Measurements from ENCODE around the gene CSNK1E.

Gene CSNK1E

DNA sequence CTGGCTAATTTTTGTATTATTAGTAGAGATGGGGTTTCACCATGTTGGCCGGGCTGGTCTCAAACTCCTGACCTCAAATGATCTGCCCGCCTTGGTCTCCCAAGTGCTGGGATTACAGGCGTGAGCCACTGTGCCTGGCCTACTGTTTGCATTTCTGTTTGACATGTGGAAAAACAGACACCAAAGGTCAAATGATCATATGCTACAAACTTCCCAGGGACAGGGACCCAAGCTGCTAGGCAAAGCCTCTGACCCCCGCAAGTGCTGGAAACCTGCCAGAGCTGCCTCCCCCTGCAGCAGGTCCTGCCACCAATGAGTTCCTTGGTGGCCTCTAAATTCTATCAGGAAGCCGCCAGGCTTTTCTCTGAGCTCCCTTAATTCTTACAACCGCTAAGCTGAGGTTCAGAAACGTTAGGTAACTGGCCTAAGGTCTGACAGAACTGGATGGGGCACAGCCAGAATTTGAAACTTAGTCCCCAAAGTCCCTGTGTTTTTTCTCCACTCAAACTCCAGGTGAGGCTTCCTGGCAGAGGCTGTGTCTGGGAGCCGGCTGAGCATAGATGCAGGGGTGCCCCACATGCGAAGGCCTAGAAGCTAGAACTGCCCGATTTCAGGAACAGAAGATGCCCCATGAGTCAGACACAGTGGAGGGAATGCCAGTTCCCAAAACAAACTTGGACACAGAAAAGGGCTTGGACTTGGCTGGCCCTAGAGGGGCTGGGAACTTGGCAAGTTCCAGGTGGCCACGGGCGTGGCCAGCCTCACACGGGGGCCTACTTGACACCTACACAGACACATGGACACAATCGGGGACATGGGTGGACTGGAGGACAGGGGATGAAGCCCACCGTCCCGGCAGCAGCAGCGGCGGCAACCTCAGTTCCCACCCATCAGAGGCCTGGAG lies 7.4 kb downstream of the CSNK1E start:
- H3K9ac ChIP-seq (ENCODE audit: low read length): peak overlapping the region; percentile 11; the same call in 1 of the 2 replicates
- H4K20me1 ChIP-seq (ENCODE audit: insufficient read depth, low read length): peaks cover 67% of the 10 kb centered on the region
- TF ChIP-seq EZH2phosphoT487 (IDR thresholded peaks at IDR 0.05; ENCODE audit: low read depth): no peak
- TF ChIP-seq, protein P1, sequence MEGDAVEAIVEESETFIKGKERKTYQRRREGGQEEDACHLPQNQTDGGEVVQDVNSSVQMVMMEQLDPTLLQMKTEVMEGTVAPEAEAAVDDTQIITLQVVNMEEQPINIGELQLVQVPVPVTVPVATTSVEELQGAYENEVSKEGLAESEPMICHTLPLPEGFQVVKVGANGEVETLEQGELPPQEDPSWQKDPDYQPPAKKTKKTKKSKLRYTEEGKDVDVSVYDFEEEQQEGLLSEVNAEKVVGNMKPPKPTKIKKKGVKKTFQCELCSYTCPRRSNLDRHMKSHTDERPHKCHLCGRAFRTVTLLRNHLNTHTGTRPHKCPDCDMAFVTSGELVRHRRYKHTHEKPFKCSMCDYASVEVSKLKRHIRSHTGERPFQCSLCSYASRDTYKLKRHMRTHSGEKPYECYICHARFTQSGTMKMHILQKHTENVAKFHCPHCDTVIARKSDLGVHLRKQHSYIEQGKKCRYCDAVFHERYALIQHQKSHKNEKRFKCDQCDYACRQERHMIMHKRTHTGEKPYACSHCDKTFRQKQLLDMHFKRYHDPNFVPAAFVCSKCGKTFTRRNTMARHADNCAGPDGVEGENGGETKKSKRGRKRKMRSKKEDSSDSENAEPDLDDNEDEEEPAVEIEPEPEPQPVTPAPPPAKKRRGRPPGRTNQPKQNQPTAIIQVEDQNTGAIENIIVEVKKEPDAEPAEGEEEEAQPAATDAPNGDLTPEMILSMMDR (IDR thresholded peaks at IDR 0.05; ENCODE audit: low read depth, low read length): no peak
- H2AFZ ChIP-seq (ENCODE audit: low read depth, low read length): no peak overlapping the region
- peaks cover 84% of the 10 kb centered on the region for H3K79me2 ChIP-seq (ENCODE audit: low read length)
- H3K4me3 ChIP-seq (ENCODE audit: low read length): peak overlapping the region; percentile 4; the same call in 1 of the 2 replicates
- H3K4me1 ChIP-seq (ENCODE audit: low read length): peaks cover 99% of the 10 kb centered on the region
- peaks cover 50% of the 10 kb centered on the region for H3K36me3 ChIP-seq (replicated peaks; ENCODE audit: low read depth, low read length)
- H3K4me2 ChIP-seq (ENCODE audit: low read length): peak overlapping the region; percentile 68
- peak overlapping the region; percentile 94 for H3K27ac ChIP-seq (ENCODE audit: low read length)
- H3K27me3 ChIP-seq (ENCODE audit: low read depth, low read length): no peaks in the 10 kb centered on the region
- H3K9me3 ChIP-seq (ENCODE audit: insufficient read depth, low read length): no peaks in the 10 kb centered on the region

DNA sequence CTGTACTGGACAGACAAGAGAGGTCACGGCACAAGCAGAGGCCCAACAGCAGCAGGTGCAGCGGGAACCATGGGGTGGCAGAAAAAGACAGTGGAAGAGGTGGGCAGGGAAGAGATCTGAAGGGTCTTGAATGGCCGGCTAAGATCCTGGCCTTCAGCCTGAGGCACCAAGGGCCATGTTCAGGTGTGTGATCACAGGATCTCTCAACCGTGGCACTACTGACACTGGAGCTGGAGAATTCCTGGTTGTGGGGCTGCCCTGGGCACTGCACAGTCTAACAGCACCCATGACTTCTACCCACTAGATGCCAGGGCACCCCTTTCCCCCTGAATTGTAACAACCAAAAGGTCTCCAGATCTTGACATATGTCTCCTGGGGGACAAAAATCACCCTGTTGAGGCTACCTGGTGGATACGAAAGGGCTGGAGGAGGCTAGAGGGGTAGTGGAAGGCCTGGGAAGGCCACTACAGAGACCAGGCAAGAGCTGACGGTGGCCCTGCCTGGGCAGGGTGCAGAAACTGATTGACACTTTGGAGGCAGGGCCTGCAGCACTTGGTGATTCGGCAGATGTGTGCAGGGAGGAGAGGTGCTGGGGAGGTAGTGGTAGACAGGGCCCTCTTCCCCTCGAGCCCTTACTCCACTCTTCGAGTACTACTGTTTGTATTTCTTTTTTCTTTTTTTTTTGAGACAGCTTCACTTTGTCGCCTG lies 8.3 kb downstream of the CSNK1E start:
- H3K9me3 ChIP-seq (ENCODE audit: insufficient read depth, low read length): no peaks in the 10 kb centered on the region
- H2AFZ ChIP-seq (ENCODE audit: low read depth, low read length): no peak overlapping the region
- H3K27ac ChIP-seq (ENCODE audit: low read length): peak overlapping the region; percentile 94
- H4K20me1 ChIP-seq (ENCODE audit: insufficient read depth, low read length): peaks cover 66% of the 10 kb centered on the region
- H3K36me3 ChIP-seq (replicated peaks; ENCODE audit: low read depth, low read length): peaks cover 55% of the 10 kb centered on the region
- H3K4me3 ChIP-seq (ENCODE audit: low read length): peak overlapping the region; percentile 7; the same call in 1 of the 2 replicates
- H3K4me2 ChIP-seq (ENCODE audit: low read length): peak overlapping the region; percentile 68
- H3K4me1 ChIP-seq (ENCODE audit: low read length): peaks cover 99% of the 10 kb centered on the region
- no peak for TF ChIP-seq EZH2phosphoT487 (IDR thresholded peaks at IDR 0.05; ENCODE audit: low read depth)
- TF ChIP-seq, protein P1 (IDR thresholded peaks at IDR 0.05; ENCODE audit: low read depth, low read length): no peak
- H3K9ac ChIP-seq (ENCODE audit: low read length): peak overlapping the region; percentile 26; the same call in 1 of the 2 replicates
- H3K79me2 ChIP-seq (ENCODE audit: low read length): peaks cover 84% of the 10 kb centered on the region
- H3K27me3 ChIP-seq (ENCODE audit: low read depth, low read length): no peaks in the 10 kb centered on the region

DNA sequence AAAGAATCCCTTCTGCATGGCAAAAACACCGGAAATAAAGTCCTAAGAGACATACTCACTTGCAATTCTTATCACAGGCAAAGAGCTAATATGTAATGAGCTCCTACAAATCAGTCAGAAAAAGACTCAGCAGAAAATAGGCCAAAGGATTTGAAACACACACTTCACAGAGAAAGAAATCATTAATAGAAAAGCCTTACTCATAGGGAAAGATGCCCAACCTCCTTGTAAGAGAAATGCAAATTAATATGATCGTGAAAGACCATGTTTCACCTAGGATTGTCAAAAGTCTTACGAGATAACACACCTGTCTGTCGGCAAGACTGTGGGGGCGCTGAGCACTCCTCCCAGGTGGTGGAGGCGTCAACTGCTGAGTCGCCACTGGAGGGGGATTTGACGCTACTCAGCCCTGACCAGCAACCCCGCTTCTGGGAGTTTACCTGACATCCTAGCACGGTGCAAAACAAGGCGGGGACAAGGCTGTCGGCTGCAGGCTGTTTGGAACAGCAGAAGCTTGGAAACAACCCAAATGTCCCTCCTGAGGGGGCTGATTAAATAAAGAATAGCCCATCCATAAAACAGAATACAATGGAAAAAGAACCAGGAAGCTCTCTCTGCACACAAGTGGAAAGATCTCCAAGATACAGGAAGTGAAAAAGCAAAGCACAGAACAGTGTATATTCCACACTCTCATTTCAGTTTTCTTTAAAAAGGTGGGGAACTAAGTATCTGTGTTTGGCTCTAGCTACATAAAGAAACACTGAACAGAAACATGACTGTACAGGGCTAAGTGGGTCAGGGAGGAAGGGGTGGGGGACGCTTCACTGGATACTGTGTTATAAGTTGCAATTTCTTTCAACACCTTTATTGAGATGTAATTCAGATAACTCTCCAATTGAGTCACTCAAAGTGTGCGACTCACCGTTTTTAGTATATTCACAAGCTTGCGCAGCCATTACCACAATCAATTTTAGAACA lies 11.5 kb downstream of the CSNK1E start:
- Histone ChIP-seq H3K36me3 (replicated peaks; ENCODE audit: low read depth, low read length) (peaks cover 55% of the 10 kb centered on the region), H3K4me3 (ENCODE audit: low read length) (peak overlapping the region; percentile 56), H3K27me3 (ENCODE audit: low read depth, low read length) (no peaks in the 10 kb centered on the region), H2AFZ (ENCODE audit: low read depth, low read length) (no peak overlapping the region), H3K4me2 (ENCODE audit: low read length) (peak overlapping the region; percentile 68), H3K9ac (ENCODE audit: low read length) (peak overlapping the region; percentile 61), H3K4me1 (ENCODE audit: low read length) (peaks cover 71% of the 10 kb centered on the region), H3K27ac (ENCODE audit: low read length) (peak overlapping the region; percentile 94), H3K9me3 (ENCODE audit: insufficient read depth, low read length) (no peaks in the 10 kb centered on the region), H4K20me1 (ENCODE audit: insufficient read depth, low read length) (peaks cover 45% of the 10 kb centered on the region), H3K79me2 (ENCODE audit: low read length) (peaks cover 84% of the 10 kb centered on the region)
- TF ChIP-seq, protein P1 (IDR thresholded peaks at IDR 0.05; ENCODE audit: low read depth, low read length): peak; percentile 25; the same call in 1 of the 2 replicates
- TF ChIP-seq EZH2phosphoT487 (IDR thresholded peaks at IDR 0.05; ENCODE audit: low read depth): no peak
